HG02885 (cell line): ENCODE results near the gene TMEM45B.
"Not testable (repeated sequence)": the region's sequence is repeated elsewhere in the genome, so short reads cannot be mapped to it uniquely, and the experiment has no call there.

Source experiments
- ATAC-seq: cut with Tn5 transposase; IDR thresholded peaks from one replicate; pipeline ENCODE4 v1.9.1; 2021; ENCODE audit warnings: mild to moderate bottlenecking; ENCODE audit not compliant: unreplicated experiment, poor library complexity

The TMEM45B gene

DNA sequence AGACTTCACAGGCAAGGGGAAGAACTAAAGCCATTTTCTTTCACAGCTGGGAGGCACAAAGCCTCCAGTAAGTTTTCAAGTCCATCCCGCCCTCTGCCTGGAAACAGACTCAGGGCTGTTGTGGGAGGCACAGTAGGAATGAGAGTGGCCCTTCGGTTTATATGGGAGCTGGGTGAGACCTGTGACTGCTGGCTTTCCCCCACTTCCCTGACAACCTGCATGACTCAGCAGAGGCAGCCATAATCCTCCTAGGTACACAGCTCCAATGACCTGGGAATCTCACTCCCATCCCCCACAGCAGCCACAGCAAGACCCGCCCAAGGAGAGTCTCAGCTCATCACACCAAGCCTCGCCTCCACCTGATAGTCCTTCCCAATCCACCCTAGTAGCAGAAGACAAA, 12.1 kb upstream of the TMEM45B start:
- ATAC-seq: no peak

DNA sequence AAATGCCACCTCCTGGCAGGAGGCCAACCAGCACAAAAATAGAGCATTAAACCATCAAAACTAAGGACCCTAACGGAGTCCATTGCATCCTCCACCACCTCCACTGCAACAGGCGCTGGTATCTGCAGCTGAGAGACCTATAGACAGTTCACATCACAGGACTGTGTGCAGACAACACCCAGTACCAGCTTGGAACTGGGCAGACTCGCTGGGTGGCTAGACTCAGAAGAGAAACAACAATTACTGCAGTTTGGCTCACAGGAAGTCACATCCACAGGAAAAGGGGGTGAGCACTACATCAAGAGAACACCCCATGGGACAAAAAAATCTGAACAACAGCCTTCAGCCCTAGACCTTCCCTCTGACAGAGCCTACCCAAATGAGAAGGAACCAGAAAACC, 11.6 kb upstream of the TMEM45B start:
- no peak for ATAC-seq

GRCh38 chr11:129808241-129808640, 7.4 kb upstream of the TMEM45B start:
- ATAC-seq: not testable (repeated sequence)

DNA sequence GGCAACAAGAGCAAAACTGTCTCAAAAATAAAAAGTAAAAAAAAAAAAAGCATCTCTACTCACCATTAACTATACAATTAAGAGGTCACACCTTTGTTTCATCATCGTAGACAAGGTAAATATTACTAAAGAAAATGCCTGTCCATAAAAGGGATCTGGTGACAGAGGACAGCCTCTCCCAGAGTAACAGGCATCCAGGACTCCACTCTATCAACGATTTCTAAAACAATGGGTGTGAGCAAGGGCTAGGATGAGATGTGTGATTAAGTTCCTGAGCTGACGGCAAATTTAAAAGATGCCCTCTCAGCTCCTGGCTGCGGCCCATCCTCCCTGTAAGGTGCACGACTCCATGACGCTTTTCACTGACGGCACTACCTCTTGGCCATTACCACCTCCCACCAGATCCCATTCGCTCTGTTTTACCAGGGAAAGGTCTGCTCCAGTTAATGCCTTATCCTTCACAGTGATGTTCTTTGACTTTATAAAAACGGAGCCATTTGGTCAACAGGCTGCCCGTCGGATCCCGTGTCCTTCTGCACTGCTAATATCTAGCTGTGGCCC, 2.3 kb upstream of the TMEM45B start:
- no peak for ATAC-seq

DNA sequence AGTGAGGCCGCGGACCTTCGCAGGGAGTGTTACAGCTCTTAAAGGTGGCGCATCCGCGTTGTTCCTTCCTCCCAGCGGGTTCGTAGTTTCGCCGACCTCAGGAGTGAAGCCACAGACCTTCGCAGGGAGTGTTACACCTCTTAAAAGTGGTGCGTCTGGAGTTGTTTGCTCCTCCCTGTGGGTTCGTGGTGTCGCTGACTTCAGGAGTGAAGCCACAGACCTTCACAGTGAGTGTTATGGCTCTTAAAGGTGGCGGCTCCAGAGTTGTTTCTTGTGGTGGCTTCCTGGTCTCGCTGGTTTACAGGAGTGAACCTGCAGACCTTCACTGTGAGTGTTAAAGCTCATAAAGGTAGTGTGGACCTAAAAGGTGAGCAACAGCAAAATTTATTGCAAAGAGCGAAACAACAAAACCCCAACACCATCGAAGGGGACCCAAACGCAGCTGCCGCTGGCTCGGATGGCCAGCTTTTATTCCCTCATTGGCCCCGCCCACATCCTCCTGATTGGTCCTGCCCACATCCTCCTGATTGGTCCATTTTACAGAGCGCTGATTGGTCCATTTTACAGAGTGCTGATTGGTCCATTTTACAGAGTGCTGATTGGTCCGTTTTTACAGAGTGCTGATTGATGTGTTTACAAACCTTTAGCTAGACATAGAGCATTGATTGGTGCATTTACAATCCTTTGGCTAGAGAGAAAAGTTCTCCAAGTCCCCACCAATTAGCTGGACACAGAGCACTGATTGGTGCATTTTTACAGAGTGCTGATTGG, 1.2 kb upstream of the TMEM45B start:
- ATAC-seq: no peak

DNA sequence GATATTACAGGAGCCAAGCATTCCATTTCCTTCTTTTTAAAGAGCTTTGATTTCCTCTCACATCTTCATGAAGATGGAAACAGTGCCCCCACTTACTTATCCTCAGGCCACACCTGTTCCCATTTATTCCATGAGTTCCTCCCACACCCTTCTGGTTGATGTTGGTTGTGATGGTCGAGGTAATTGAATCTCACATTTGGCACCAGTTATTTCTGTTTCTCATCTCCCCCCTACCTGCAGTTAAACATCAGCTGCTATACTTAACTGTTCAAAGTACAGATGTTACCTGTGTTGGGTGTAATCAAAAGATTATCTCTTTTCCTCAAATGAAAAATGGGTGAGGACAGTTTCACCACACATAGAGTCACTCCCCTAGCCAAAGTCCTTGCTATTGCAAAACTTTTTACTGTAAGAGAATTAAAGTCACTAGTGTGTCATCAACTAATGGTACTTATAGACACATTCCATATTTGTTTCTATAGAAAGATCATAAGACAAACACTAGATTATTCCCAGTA, 1.9 kb downstream of the TMEM45B start:
- ATAC-seq: no peak

DNA sequence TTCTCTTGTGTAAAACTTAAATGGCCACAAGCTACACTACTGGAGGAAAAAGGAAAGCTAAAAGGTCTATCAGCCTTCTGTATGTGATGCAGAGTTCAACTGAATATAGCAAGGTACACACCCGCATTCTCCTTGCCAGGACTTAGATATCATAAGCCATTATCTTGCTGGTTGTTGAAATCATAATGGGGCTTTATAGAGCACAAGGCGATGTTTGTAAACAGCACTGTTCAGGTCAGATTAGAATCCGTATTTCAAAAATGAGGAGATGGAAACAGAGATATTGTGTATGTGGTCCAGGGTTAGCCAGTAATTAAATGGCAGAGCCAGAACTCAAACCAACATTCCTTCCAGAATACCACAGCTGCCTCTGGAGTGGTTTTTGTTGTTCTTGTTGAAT, 2.6 kb downstream of the TMEM45B start:
- ATAC-seq: not testable (repeated sequence)

DNA sequence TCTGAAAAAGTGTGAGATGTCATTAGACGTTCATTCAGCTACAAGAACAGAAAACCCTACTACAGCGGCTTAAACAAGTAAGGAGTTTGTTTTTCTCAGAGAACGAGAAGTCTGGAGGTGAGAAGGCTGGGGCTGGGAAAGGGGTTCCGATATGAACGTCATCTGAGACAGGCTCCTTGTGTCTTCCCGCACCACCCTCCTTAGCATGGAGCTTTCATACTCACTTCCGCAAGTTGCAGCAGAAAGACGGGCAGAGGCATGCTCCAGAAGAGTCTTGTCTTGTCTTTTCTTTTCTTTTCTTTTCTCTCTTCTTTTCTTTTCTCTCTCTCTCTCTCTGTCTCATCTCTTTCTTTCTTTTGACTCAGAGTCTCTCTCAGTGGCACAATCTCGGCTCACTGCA, 3.6 kb downstream of the TMEM45B start:
- no peak for ATAC-seq

GRCh38 chr11:129820228-129820627, 4.6 kb downstream of the TMEM45B start:
- not testable (repeated sequence) for ATAC-seq

DNA sequence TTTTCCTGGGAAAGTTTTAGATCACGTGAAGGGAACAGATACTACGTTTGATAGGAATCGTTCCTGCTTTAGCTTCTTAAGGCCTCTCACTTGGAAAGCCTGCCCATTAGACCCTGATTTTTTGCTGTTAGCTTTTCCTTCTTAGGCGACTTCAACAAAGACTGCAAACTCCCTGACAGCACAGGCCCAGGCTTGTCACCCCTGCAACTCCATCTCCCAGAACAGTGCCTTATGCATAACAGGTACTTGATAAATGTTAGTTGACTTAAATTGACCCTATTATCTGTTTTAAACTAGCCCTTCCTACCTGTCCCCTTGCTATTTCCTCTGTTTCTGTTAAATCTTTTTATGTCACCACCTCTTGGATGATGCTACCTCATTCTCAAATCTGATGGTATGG, 7.6 kb downstream of the TMEM45B start:
- ATAC-seq: not testable (repeated sequence)

- ATAC-seq: not testable (repeated sequence)
These were observed 8.2 kb downstream of the TMEM45B start for GRCh38 chr11:129823799-129824198.

GRCh38 chr11:129825380-129825779, 9.7 kb downstream of the TMEM45B start:
- no peak for ATAC-seq

DNA sequence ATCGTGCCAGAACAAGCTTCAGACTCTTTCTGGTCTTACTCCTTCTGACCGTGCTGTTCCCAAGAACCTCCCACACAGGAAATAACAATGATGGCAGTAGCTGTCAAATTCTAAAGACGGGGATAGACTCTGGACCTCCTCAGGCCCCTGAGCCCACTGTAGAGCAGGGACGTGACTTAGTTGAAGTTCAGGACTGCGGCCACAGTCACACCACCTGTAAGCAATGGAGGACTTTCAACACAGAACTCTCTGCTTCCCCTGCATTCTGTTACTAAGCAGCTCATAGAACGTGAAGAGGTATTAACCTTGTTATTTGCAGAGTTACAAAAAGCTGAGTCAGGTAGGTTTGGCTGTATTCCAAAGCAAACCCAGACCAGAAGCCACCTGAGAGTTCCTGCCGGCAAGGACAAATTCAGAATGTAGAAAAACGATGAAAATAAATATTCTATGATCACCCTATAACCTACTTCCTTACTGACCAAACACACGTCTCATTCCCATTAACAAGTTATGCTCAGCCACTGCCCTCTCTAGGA, 12.7 kb downstream of the TMEM45B start:
- no peak for ATAC-seq

DNA sequence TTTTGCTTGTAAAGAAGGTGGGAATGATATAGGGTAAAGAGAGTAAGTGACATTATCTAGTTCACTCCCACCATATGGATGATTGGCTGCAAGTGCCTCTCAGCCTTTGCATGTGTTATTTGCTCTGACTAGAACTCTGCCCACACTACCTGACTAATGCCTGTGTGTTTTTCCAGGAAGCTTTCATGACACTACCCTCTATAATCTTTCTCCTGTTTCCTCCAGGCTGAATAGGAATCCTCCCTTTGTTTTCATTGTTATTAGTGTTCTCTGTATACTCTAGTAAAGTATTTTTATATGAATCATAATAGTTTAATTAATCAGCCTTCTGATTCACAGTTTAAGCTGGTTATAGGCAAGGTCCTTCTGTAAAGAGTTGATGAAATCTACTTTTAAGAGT, 13.8 kb downstream of the TMEM45B start:
- ATAC-seq: not testable (repeated sequence)

- ATAC-seq: not testable (repeated sequence)
These were observed 15.6 kb downstream of the TMEM45B start for GRCh38 chr11:129831227-129831626.

DNA sequence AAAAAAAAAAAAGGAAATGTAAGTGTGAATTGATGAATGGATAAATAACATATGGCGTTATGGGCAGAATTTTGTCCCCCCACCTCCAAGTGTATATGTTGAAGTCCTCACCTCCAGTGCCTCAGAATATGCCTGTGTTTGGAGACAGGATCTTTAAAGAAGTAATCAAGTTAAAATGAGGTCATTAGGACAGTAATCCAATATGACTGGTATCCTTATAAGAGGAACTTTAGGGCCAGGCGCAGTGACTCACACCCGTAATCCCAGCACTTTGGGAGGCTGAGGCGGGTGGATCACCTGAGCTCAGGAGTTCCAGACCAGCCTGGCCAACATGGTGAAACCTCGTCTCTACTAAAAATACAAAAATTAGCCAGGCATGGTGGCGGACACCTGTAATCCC, 17.6 kb downstream of the TMEM45B start:
- ATAC-seq: not testable (repeated sequence)

GRCh38 chr11:129836423-129836891, 20.8 kb downstream of the TMEM45B start:
- ATAC-seq: not testable (repeated sequence)

DNA sequence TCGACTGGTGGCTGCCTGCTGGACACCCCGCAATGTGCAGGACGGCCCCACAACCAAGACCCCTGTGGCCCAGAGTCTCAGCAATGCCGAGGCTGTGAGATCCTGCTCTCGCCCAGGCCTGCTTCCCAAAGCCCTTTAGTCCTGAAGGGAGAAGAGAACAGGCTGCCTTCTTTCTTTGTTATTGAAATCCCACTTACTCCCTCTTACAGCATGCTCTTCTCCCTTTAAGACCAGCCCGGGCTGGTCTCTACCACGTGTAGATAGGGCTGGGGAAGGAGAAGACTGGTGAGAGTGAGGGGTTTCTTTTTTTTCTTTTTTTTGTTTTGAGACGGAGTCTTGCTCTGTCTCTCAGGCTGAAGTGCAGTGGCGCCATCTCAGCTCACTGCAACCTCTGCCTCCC, 21.3 kb downstream of the TMEM45B start:
- no peak for ATAC-seq

GRCh38 chr11:129840236-129840635, 24.6 kb downstream of the TMEM45B start:
- ATAC-seq: no peak

- no peak for ATAC-seq
These were observed 26.5 kb downstream of the TMEM45B start for GRCh38 chr11:129842138-129842537.
